H1 (cell line): ENCODE data around the gene MPIG6B. TPM values are rescaled to one million over a fixed set of nuclear protein-coding genes. Genes with fewer than 3 reads are reported as not detected.

Experiments used
- CBX5 ChIP-seq: fragments of 300-800, 300-1000 bp; sonication (generic); IDR thresholded peaks from 2 replicates; pipeline ENCODE4 v1.7.1; 2016; ENCODE audit warnings: antibody characterized with exemption, low read length, low read depth
- RNF2 ChIP-seq: fragments of 200-900, 300-1000 bp; sonication (generic); IDR thresholded peaks from 2 replicates; pipeline ENCODE4 v1.7.1; 2016; ENCODE audit warnings: borderline replicate concordance, low read depth, mild to moderate bottlenecking, antibody characterized with exemption, low read length; ENCODE audit not compliant: poor library complexity, severe bottlenecking; ENCODE audit errors: missing control alignments
- polyA plus RNA-seq, 7 experiments: library from polyadenylated mRNA; depleted of rRNA in 3 of 7; stranded (reverse) in 5 of 7; unstranded in 2 of 7; fragments of >200 nt in 5 of 7; fragments of 200-250 nt in 2 of 7; gene quantifications; 1 replicate in 5 of 7; 2 replicates in 1 of 7; 4 replicates in 1 of 7; pipeline versions ENCODE4 v1.2.1 to v1.2.3, GENCODE V29; 2011 to 2013; ENCODE audit warnings: missing spikeins in 2 of 7, mixed read lengths in 2 of 7
- total RNA-seq: library from RNA; stranded (reverse); fragmentation: NEBNext Ultra II Directional; extraction: Animal tissue kit (Norgen Biotek cat#: 25700); gene quantifications from 2 replicates; pipeline ENCODE4 v1.2.1, GENCODE V29; 2021
- TF ChIP-seq, protein P1 (sequence below): IDR thresholded peaks from 2 replicates; pipeline ENCODE4 v1.6.1; 2012; ENCODE audit warnings: low read length, inconsistent platforms

MPIG6B gene
- total and polyA plus RNA-seq, 2 of the 8 experiments (the other 6 are each of a cell fraction or from before 2014, with no cell fraction given): 0.18 TPM; not detected in 1

DNA sequence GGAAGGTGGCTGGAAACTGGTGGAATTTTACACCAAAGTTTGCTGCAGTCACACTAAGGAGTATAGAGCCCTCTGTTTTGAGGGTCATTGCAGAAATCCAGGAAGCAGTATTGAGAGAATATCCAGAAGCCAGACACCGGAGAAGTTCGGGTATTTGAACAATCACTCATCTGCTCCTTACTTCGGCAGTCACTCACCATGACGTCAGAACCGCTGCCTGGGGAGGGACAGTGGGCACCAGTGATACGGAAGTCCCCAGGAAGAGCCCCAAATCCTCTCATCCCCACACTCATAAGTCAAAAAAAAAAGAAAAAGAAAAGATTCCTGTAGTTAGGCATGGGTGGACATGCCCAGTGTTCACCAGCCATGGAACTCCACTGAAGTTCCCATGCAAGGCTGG is 46.3 kb upstream of the MPIG6B start (continued):
- no peak for TF ChIP-seq RNF2
- TF ChIP-seq, protein P1, sequence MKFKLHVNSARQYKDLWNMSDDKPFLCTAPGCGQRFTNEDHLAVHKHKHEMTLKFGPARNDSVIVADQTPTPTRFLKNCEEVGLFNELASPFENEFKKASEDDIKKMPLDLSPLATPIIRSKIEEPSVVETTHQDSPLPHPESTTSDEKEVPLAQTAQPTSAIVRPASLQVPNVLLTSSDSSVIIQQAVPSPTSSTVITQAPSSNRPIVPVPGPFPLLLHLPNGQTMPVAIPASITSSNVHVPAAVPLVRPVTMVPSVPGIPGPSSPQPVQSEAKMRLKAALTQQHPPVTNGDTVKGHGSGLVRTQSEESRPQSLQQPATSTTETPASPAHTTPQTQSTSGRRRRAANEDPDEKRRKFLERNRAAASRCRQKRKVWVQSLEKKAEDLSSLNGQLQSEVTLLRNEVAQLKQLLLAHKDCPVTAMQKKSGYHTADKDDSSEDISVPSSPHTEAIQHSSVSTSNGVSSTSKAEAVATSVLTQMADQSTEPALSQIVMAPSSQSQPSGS: no peak
- TF ChIP-seq CBX5: no peak
